Upper lobe of left lung (tissue), 4 donors: ENCODE data around the gene TLR4.

ENCODE experiments used
- CTCF ChIP-seq, 6 experiments: fragments of 450-650 bp in 4 of 6; fragments of 200-600 bp in 2 of 6; sonication (generic) in 2 of 6; IDR thresholded peaks; one replicate each; pipeline ENCODE4 v1.5.1; 2016 to 2019; ENCODE audit warnings: antibody characterized with exemption in 6 of 6
- POLR2A ChIP-seq, 4 donors: fragments of 450-650 bp; IDR thresholded peaks; one replicate each; pipeline ENCODE4 v1.5.1; 2016 to 2017; ENCODE audit warnings: antibody characterized with exemption in 4 of 4, mild to moderate bottlenecking in 2 of 4
- POLR2AphosphoS5 ChIP-seq, 2 donors: sonication (generic); formaldehyde crosslinking; IDR thresholded peaks; one replicate each; pipeline ENCODE4 v1.5.1; 2017; ENCODE audit warnings: antibody characterized with exemption in 2 of 2

- TF ChIP-seq POLR2A (IDR thresholded peaks at IDR 0.05) (no peak), CTCF (IDR thresholded peaks at IDR 0.05) (no peak), POLR2AphosphoS5 (IDR thresholded peaks at IDR 0.05) (no peak)
These were observed 31.8 kb upstream of the TLR4 start for GRCh38 chr9:117672369-117672768.
